ENCODE results near the gene ZNF343.
"Not testable (repeated sequence)": the region's sequence is repeated elsewhere in the genome, so short reads cannot be mapped to it uniquely, and the experiment has no call there.

Gene ZNF343

DNA sequence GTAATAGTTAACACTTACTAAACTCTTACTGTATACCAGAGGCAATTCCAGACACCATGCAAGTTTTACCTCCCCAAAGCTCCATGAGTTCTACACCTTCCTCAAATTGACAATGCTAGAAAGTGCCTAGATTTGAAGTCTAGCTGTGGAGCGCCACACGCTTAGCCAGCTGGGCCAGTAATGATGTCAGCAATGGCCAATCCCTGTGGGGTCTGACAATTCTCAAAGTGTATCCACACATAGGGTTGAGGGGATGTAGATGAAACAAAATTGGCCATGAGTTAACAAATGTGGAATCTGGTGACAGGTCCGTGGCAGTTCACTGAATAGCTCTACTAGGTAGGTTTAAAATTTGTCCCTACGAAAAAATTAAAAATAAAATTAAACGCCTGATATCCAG is 1.3 kb downstream of the ZNF343 start:
- no peak overlapping the region for H3K4ac ChIP-seq (ENCODE audit: low read depth, low read length)
- no peak overlapping the region for H2BK5ac ChIP-seq (ENCODE audit: low read depth, low read length, poor library complexity)
- H3K18ac ChIP-seq (ENCODE audit: low read length) = no peak overlapping the region
- H3K27ac ChIP-seq (ENCODE audit: low read depth, low read length) = no peak overlapping the region
- H4K12ac ChIP-seq (ENCODE audit: low read depth, low read length) = no peak overlapping the region
- no peaks in the 10 kb centered on the region for H3K27me3 ChIP-seq (ENCODE audit: insufficient read depth, low read length)
- no peak overlapping the region for H3K14ac ChIP-seq (ENCODE audit: low read length)
- H3K4me1 ChIP-seq (ENCODE audit: control insufficient read depth in 1 of 2, insufficient read depth in 2 of 2, low read length in 2 of 2) = peaks cover 6 to 8% of the 10 kb centered on the region in 2 experiments
- H2AK5ac ChIP-seq (ENCODE audit: low read length) = no peak overlapping the region
- H3K9me3 ChIP-seq (ENCODE audit: insufficient read depth, low read depth, low read length) = no peaks in the 10 kb centered on the region
- H4K8ac ChIP-seq (ENCODE audit: low read depth, low read length) = no peak overlapping the region
- no CpG with 5 or more reads among the region's 5 CpGs for WGBS (ENCODE audit: extremely low coverage, insufficient coverage, insufficient read length)
- H3K9ac ChIP-seq (ENCODE audit: low read length) = no peak overlapping the region
- H4K91ac ChIP-seq (ENCODE audit: low read depth, low read length) = no peak overlapping the region
- H2AFZ ChIP-seq (ENCODE audit: insufficient read depth, low read length, poor library complexity) = no peak overlapping the region
- peaks cover 7% of the 10 kb centered on the region for H3K79me1 ChIP-seq (ENCODE audit: low read length)
- H3K4me3 ChIP-seq (ENCODE audit: low read depth, low read length) = no peak overlapping the region
- no peaks in the 10 kb centered on the region for H3K36me3 ChIP-seq (ENCODE audit: control insufficient read depth in 1 of 2, insufficient read depth in 2 of 2, low read length in 2 of 2)
- no peak overlapping the region for H3K23ac ChIP-seq (ENCODE audit: low read length)
- H2BK12ac ChIP-seq (ENCODE audit: low read length) = no peak overlapping the region
- DNase-seq = no peak
- peaks cover 7% of the 10 kb centered on the region for H3K79me2 ChIP-seq (ENCODE audit: control insufficient read depth, insufficient read depth, low read length, poor library complexity)
- no peak overlapping the region for H2BK120ac ChIP-seq (ENCODE audit: insufficient read depth, low read length, poor library complexity)
- H3K4me2 ChIP-seq (ENCODE audit: low read length) = no peak overlapping the region

DNA sequence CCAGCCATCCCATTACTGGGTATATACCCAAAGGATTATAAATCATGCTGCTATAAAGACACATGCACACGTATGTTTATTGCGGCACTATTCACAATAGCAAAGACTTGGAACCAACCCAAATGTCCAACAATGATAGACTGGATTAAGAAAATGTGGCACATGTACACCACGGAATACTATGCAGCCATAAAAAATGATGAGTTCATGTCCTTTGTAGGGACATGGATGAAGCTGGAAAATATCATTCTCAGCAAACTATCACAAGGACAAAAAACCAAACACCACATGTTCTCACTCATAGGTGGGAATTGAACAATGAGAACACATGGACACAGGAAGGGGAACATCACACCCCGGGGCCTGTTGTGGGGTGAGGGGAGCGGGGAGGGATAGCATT is 2.3 kb downstream of the ZNF343 start:
- not testable (repeated sequence) for H2AK5ac ChIP-seq (ENCODE audit: low read length); H3K27me3 ChIP-seq (ENCODE audit: insufficient read depth, low read length); H3K79me1 ChIP-seq (ENCODE audit: low read length); H3K23ac ChIP-seq (ENCODE audit: low read length); H3K36me3 ChIP-seq (ENCODE audit: control insufficient read depth in 1 of 2, insufficient read depth in 2 of 2, low read length in 2 of 2); H4K91ac ChIP-seq (ENCODE audit: low read depth, low read length); H3K4me2 ChIP-seq (ENCODE audit: low read length); H4K8ac ChIP-seq (ENCODE audit: low read depth, low read length); H2BK12ac ChIP-seq (ENCODE audit: low read length); H2AFZ ChIP-seq (ENCODE audit: insufficient read depth, low read length, poor library complexity); H3K9ac ChIP-seq (ENCODE audit: low read length); H3K14ac ChIP-seq (ENCODE audit: low read length); H3K27ac ChIP-seq (ENCODE audit: low read depth, low read length); H2BK120ac ChIP-seq (ENCODE audit: insufficient read depth, low read length, poor library complexity); H3K79me2 ChIP-seq (ENCODE audit: control insufficient read depth, insufficient read depth, low read length, poor library complexity); H3K9me3 ChIP-seq (ENCODE audit: insufficient read depth, low read depth, low read length); H2BK5ac ChIP-seq (ENCODE audit: low read depth, low read length, poor library complexity); H4K12ac ChIP-seq (ENCODE audit: low read depth, low read length); H3K4me3 ChIP-seq (ENCODE audit: low read depth, low read length); H3K4me1 ChIP-seq (ENCODE audit: control insufficient read depth in 1 of 2, insufficient read depth in 2 of 2, low read length in 2 of 2); H3K4ac ChIP-seq (ENCODE audit: low read depth, low read length); H3K18ac ChIP-seq (ENCODE audit: low read length); DNase-seq
- WGBS (ENCODE audit: extremely low coverage, insufficient coverage, insufficient read length) = no CpG with 5 or more reads among the region's 5 CpGs

DNA sequence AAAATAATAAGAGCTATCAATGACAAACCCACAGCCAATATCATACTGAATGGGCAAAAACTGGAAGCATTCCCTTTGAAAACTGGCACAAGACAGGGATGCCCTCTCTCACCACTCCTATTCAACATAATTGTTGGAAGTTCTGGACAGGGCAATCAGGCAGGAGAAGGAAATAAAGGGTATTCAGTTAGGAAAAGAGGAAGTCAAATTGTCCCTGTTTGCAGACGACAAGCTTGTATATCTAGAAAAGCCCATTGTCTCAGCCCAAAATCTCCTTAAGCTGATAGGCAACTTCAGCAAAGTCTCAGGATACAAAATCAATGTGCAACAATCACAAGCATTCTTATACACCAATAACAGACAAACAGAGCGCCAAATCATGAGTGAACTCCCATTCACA is 3.9 kb downstream of the ZNF343 start:
- H3K23ac ChIP-seq (ENCODE audit: low read length); DNase-seq; H4K91ac ChIP-seq (ENCODE audit: low read depth, low read length); H3K14ac ChIP-seq (ENCODE audit: low read length); H2AFZ ChIP-seq (ENCODE audit: insufficient read depth, low read length, poor library complexity); H4K12ac ChIP-seq (ENCODE audit: low read depth, low read length); H3K4me3 ChIP-seq (ENCODE audit: low read depth, low read length); H3K4me2 ChIP-seq (ENCODE audit: low read length); H2BK12ac ChIP-seq (ENCODE audit: low read length); H3K79me2 ChIP-seq (ENCODE audit: control insufficient read depth, insufficient read depth, low read length, poor library complexity); H3K9ac ChIP-seq (ENCODE audit: low read length); H2BK5ac ChIP-seq (ENCODE audit: low read depth, low read length, poor library complexity); H2BK120ac ChIP-seq (ENCODE audit: insufficient read depth, low read length, poor library complexity); H3K27me3 ChIP-seq (ENCODE audit: insufficient read depth, low read length); H3K18ac ChIP-seq (ENCODE audit: low read length); H3K9me3 ChIP-seq (ENCODE audit: insufficient read depth, low read depth, low read length); H3K36me3 ChIP-seq (ENCODE audit: control insufficient read depth in 1 of 2, insufficient read depth in 2 of 2, low read length in 2 of 2); H3K27ac ChIP-seq (ENCODE audit: low read depth, low read length); H3K4me1 ChIP-seq (ENCODE audit: control insufficient read depth in 1 of 2, insufficient read depth in 2 of 2, low read length in 2 of 2); H3K4ac ChIP-seq (ENCODE audit: low read depth, low read length); H4K8ac ChIP-seq (ENCODE audit: low read depth, low read length); H3K79me1 ChIP-seq (ENCODE audit: low read length); H2AK5ac ChIP-seq (ENCODE audit: low read length): not testable (repeated sequence)
- no CpG with 5 or more reads among the region's 2 CpGs for WGBS (ENCODE audit: extremely low coverage, insufficient coverage, insufficient read length)

DNA sequence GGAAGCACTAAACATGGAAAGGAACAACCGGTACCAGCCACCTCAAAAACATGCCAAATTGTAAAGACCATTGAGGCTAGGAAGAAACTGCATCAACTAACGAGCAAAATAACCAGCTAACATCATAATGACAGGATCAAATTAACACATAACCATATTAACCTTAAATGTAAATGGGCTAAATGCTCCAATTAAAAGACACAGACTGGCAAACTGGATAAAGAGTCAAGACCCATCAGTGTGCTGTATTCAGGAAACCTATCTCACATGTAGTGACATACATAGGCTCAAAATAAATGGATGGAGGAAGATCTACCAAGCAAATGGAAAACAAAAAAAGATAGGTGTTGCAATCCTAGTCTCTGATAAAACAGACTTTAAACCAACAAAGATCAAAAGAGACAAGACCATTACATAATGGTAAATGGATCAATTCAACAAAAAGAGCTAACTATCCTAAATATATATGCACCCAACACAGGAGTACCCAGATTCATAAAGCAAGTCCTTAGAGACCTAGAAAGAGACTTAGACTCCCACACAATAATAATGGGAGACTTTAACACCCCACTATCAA is 5.8 kb downstream of the ZNF343 start:
- WGBS (ENCODE audit: extremely low coverage, insufficient coverage, insufficient read length) = no CpG with 5 or more reads among the region's 2 CpGs
- H3K14ac ChIP-seq (ENCODE audit: low read length); H2AFZ ChIP-seq (ENCODE audit: insufficient read depth, low read length, poor library complexity): not testable (repeated sequence)

More for the DNA sequence above, 5.8 kb downstream of the ZNF343 start:
- H3K79me2 ChIP-seq (ENCODE audit: control insufficient read depth, insufficient read depth, low read length, poor library complexity); H3K23ac ChIP-seq (ENCODE audit: low read length); H2BK5ac ChIP-seq (ENCODE audit: low read depth, low read length, poor library complexity); H3K36me3 ChIP-seq (ENCODE audit: control insufficient read depth in 1 of 2, insufficient read depth in 2 of 2, low read length in 2 of 2); H3K27me3 ChIP-seq (ENCODE audit: insufficient read depth, low read length); H2AK5ac ChIP-seq (ENCODE audit: low read length); H3K9me3 ChIP-seq (ENCODE audit: insufficient read depth, low read depth, low read length); H4K12ac ChIP-seq (ENCODE audit: low read depth, low read length); H3K9ac ChIP-seq (ENCODE audit: low read length); H4K8ac ChIP-seq (ENCODE audit: low read depth, low read length); H3K4me3 ChIP-seq (ENCODE audit: low read depth, low read length); H4K91ac ChIP-seq (ENCODE audit: low read depth, low read length); H3K79me1 ChIP-seq (ENCODE audit: low read length); H3K4me1 ChIP-seq (ENCODE audit: control insufficient read depth in 1 of 2, insufficient read depth in 2 of 2, low read length in 2 of 2); H2BK12ac ChIP-seq (ENCODE audit: low read length); H3K4ac ChIP-seq (ENCODE audit: low read depth, low read length); H3K18ac ChIP-seq (ENCODE audit: low read length); H3K4me2 ChIP-seq (ENCODE audit: low read length); H3K27ac ChIP-seq (ENCODE audit: low read depth, low read length); DNase-seq; H2BK120ac ChIP-seq (ENCODE audit: insufficient read depth, low read length, poor library complexity): not testable (repeated sequence)

Data from trophoblast cell (in vitro differentiated cells and primary cell).